Glomerular visceral epithelial cell (primary cell): ENCODE measurements around the gene UBE2B.

ENCODE experiments used
- DNase-seq: peaks from one replicate; pipeline ENCODE4 v3.0.0-alpha.2; 2016; ENCODE audit errors: extremely low spot score

Gene UBE2B

GRCh38 chr5:134437340-134437846 lies 66.0 kb downstream of the UBE2B start:
- peak; percentile 49 for DNase-seq

DNA sequence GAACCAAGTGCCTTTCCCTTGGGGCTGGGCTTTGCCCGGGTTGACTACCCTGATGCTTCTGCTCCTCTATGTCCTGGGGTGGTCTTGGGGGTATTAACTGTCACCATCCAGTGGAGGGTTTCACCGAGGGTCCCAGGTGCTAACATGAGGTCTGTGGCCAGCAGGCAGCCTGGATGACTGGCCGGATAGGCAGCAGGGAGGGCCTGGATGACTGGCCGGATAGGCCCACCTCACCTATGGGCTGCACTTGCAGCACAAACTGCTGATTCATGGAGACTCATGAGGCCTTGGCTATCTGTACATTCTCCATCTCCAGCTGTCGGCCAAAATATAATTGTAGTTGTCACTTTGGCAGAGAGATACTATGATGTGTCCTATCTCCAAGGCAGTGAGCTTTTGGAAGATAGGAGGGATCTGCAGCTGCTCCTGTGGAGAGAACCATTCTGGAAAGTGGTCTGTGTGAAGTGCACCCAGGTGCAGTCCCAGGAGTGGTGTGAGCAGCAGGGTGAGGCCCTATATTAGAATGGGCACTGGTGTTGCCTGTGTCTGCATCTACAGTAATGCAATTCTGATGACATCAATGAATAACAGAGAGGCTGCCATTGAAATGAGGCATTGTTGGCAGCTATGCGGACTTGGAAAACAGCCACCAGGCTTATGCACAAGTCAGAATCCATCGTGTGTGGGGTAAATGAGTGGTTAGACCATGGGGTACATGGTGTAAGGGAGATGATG lies 66.6 kb downstream of the UBE2B start:
- peak; percentile 64 for DNase-seq

- no peak for DNase-seq
These were observed 67.4 kb downstream of the UBE2B start for GRCh38 chr5:134438721-134439123.

GRCh38 chr5:134439210-134439654 lies 67.9 kb downstream of the UBE2B start:
- DNase-seq = peak; percentile 67

DNA sequence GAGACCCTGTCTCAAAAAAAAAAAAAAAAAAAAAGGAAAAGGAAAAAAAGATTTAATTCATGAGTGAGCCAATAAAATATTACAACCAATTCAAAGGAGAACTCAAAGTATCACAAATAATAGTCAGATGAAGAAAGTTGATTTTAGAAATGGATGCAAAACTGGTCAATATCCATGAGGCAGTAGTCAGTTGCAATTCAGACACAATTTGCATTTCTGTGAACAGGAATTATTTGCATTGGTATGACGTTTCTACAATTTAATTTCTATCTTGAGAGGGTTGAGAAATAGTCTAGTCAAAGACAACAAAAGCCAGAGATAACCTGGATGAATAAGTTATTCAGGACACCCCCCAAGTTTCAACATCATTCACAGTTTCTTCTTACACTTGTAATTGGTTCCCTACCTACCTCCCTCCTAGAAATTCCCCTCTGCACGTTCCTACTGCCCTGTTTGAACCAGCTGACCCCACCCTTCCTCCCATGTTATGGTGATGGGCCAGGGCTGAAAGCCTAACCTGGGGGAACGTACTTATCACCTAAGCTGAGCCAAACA lies 68.9 kb downstream of the UBE2B start:
- no peak for DNase-seq
